Type B pancreatic cell (in vitro differentiated cells): ENCODE results near the gene PRSS56. TPM values are rescaled to one million over a fixed set of nuclear protein-coding genes. Genes with fewer than 3 reads are reported as not detected.
A peak's percentile ranks its signal among the peaks of the same experiment; 100 is the strongest.

Experiments used
- DNase-seq: peaks from one replicate; pipeline ENCODE4 v3.0.0; 2021; ENCODE audit warnings: mixed read lengths; ENCODE audit not compliant: unreplicated experiment; ENCODE audit errors: extremely low spot score
- H3K27ac Mint-ChIP-seq: 2 replicates; pipeline ENCODE4 v1.8.0; 2021; ENCODE audit warnings: mild to moderate bottlenecking, mixed read lengths
- H3K27me3 Mint-ChIP-seq: 2 replicates; pipeline ENCODE4 v1.8.0; 2021; ENCODE audit warnings: mixed read lengths
- H3K36me3 Mint-ChIP-seq: 2 replicates; pipeline ENCODE4 v1.8.0; 2021; ENCODE audit warnings: mixed read lengths
- H3K4me1 Mint-ChIP-seq: one replicate; pipeline ENCODE4 v1.8.0; 2021; ENCODE audit warnings: mixed read lengths; ENCODE audit not compliant: unreplicated experiment
- H3K4me3 Mint-ChIP-seq: 2 replicates; pipeline ENCODE4 v1.8.0; 2021; ENCODE audit warnings: mild to moderate bottlenecking, mixed read lengths
- H3K9me3 Mint-ChIP-seq: 2 replicates; pipeline ENCODE4 v1.8.0; 2021; ENCODE audit warnings: mixed read lengths
- total RNA-seq: library from RNA; stranded (reverse); gene quantifications from 2 replicates; pipeline ENCODE4 v1.2.1, GENCODE V29; 2021; ENCODE audit warnings: low replicate concordance
- TF ChIP-seq, protein P1 (sequence below): fragments of 200-600 bp; sonication (generic); conservative IDR thresholded peaks from 2 replicates; pipeline ENCODE4 v1.5.0; 2021; ENCODE audit warnings: antibody characterized with exemption, mild to moderate bottlenecking

PRSS56 gene
- total RNA-seq, 1 donor from 2014 or later = 0.34 TPM

DNA sequence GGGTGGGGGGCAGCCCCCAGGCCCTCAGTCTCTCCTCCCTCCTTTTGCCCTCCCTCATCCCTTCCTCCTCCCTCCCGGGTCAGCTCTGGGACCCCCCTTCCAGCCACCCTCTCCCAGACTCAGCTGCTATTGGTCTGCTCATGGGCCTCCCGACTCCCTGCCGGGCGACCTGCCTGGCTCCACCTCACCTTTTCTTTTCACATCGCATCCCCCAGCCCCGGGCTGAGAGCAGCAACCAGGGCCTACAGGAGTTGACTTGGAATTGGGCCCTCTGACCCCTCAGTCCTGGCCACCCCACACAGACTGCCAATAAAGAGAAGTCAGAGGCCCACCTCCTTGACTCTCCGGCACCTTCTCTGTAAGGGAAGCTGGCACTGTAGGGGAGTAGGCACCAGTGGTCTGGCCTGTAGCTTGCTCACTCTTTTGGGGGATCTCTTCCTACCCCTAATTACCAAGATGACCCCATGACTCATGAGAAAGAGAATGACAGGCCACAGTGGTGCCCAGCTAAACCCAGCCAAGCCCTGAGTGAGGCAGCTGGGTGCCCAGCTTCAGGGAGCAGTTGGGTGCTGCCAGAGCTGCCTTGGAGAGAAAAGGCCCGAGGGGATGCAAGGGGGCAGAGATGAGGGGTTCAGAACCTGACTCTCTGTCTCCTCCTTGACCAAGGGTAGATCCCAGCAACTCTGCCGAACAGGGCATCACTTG, 30.5 kb upstream of the PRSS56 start:
- TF ChIP-seq, protein P1, sequence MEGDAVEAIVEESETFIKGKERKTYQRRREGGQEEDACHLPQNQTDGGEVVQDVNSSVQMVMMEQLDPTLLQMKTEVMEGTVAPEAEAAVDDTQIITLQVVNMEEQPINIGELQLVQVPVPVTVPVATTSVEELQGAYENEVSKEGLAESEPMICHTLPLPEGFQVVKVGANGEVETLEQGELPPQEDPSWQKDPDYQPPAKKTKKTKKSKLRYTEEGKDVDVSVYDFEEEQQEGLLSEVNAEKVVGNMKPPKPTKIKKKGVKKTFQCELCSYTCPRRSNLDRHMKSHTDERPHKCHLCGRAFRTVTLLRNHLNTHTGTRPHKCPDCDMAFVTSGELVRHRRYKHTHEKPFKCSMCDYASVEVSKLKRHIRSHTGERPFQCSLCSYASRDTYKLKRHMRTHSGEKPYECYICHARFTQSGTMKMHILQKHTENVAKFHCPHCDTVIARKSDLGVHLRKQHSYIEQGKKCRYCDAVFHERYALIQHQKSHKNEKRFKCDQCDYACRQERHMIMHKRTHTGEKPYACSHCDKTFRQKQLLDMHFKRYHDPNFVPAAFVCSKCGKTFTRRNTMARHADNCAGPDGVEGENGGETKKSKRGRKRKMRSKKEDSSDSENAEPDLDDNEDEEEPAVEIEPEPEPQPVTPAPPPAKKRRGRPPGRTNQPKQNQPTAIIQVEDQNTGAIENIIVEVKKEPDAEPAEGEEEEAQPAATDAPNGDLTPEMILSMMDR = no peak
- Mint-ChIP-seq H3K4me1 (no peaks in the 10 kb centered on the region), H3K9me3 (no peaks in the 10 kb centered on the region), H3K36me3 (no peaks in the 10 kb centered on the region), H3K27me3 (peaks cover 74% of the 10 kb centered on the region), H3K27ac (no peak overlapping the region), H3K4me3 (peak overlapping the region; percentile 51)
- DNase-seq = peak; percentile 60

DNA sequence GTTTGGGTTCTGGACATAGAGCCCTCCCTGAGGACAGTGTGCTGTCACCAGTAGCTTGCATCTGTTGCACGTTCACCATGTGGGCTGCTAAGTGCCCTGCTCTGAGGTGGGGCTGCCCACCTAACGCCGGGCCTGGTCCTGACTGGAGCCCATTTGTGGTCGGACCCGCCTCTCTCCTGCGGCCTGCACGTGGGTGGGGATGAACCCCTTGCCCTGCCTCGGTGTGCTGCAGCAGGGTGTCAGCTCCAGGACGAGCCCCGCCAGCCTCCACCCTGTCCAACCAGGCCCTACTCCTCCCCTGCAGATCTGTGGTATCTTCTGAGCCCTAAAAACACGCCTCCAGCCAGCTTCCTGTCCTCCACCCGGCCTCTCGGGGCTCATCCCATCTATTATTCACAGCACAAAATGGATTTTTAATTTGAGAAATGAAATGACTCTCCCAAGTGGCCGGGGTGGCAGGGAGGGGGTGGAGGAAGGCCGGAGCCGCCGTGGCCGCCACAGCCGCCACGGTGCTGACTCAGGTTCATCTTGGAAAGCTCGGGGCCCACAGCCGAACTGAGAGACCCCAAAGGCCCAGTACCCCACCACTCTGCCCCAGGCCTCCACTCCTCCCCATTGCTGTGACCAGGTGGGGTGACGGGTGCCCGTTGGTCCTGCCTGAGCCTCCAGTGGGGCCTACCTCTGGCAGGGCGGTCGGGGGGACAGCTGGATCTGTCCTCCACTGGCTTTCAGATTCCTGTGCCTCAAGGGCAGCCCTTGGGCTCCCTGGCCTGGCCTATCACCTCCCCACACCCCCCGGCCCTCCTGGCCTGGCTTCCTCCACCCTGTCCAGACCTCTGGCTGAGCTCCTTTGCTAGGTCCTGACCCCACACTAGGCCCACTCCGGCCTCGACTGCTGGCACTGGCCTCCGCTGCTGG, 29.7 kb upstream of the PRSS56 start:
- H3K36me3 Mint-ChIP-seq = no peaks in the 10 kb centered on the region
- H3K27me3 Mint-ChIP-seq = peaks cover 74% of the 10 kb centered on the region
- H3K27ac Mint-ChIP-seq = no peak overlapping the region
- DNase-seq = no peak
- no peaks in the 10 kb centered on the region for H3K4me1 Mint-ChIP-seq
- H3K9me3 Mint-ChIP-seq = no peaks in the 10 kb centered on the region
- TF ChIP-seq, protein P1 = no peak
- no peak overlapping the region for H3K4me3 Mint-ChIP-seq

DNA sequence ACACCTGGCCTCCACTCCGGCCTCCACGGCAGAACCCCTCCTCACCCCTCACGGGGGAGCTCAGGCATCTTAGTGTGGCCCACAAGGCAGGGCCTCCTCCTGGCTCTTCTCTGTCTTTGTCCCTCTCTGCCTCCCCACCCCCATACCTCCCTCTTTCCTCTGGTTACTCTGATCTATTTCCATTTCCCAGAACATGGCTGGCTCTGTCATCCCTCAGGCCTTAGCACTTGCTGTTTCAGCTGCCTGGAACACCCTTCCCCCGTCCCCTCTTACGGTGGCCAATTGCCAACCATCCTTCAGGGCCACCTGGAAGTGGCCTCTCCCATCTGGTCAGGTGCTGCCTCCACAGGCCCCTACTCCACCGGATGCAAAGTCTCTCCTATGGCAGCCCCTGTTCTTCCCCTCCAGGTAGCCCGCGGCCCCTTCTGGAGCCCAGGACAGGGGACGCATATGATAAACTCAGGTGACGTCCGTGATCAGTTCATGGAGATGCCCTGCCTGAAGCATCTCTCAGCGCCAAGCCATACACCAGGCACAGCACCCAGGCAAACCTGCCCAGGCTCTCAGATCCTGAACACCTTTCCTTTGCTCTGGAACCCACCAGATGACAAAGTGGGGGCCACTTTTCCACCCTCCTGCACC, 28.9 kb upstream of the PRSS56 start:
- Mint-ChIP-seq H3K27me3 (peaks cover 72% of the 10 kb centered on the region), H3K4me1 (no peaks in the 10 kb centered on the region), H3K9me3 (no peaks in the 10 kb centered on the region), H3K36me3 (no peaks in the 10 kb centered on the region), H3K4me3 (no peak overlapping the region), H3K27ac (no peak overlapping the region)
- DNase-seq = no peak
- TF ChIP-seq, protein P1 = no peak

DNA sequence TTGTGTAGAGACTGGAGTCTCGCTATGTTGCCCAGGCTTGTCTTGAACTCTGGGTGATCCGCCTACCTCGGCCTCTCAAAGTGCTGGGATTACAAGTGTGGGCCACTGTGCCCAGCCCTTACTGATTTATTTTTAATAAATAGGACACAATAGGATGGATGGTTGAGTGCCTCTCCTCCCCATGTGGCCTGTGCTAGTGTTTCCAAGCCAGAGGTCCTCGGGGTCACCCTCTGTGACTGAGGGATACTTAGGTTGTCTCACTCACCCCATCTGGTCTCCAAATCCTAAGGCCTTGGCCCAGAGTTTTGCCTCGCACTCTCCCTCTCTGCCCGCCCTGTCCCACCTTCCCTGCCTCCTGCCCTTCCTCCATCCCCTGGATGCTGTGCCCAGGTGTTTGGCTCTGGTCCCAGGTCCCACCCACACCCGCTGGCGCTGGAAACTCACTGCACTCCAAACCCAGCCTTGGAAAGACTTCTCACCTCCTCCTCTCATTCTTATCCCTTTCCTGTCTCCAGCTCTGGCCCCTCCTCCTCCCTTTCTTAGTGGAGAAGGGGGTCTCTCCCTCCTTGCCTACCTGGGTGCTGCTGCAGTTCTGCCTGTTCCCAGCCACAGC, 27.8 kb upstream of the PRSS56 start:
- Mint-ChIP-seq H3K9me3 (no peaks in the 10 kb centered on the region), H3K4me3 (no peak overlapping the region), H3K36me3 (no peaks in the 10 kb centered on the region), H3K4me1 (no peaks in the 10 kb centered on the region), H3K27me3 (peaks cover 67% of the 10 kb centered on the region), H3K27ac (no peak overlapping the region)
- DNase-seq = no peak
- TF ChIP-seq, protein P1 = no peak

DNA sequence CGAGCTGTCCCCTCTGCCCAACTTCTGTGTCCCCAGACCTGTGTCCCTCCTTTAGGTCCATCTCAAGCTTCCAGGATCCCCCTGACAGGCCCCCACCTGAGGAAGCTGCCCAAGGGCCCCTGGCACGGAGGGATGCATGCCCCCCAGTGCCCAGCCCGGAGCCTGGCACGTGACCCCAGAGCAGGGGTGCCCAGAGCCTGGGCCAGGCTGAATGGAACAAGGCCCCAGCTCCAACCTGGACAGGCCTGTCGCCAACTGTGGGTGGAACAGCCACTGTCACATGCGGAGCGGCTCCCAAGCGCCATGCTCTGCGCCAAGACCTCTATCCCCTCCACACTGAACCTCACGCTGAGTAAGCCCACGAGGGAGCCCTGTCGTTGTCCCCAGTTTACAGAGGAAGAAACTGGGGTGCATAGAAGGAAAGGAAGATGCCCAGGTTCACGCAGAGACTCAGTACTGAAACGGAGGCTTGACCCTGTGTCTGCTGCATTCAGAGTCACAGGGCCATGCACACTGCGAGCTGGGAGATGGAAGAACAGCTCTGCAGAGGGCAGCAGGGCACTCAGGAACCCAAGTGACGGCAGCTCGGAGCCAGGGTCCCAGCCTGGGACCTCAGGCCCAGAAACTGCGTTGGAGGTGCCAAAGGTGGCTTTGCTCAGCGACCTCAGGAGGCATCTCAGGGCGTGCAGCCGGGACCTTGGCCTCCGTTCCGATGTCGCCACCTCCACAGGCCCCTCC, 27.1 kb upstream of the PRSS56 start:
- DNase-seq = no peak
- H3K27ac Mint-ChIP-seq = no peak overlapping the region

More for the DNA sequence above, 27.1 kb upstream of the PRSS56 start:
- H3K4me3 Mint-ChIP-seq = no peak overlapping the region
- H3K4me1 Mint-ChIP-seq = no peaks in the 10 kb centered on the region
- TF ChIP-seq, protein P1 = no peak
- peaks cover 64% of the 10 kb centered on the region for H3K27me3 Mint-ChIP-seq
- no peaks in the 10 kb centered on the region for H3K36me3 Mint-ChIP-seq
- no peaks in the 10 kb centered on the region for H3K9me3 Mint-ChIP-seq
